Type B pancreatic cell (in vitro differentiated cells): ENCODE measurements around the gene ZNF14. TPM values are rescaled to one million over a fixed set of nuclear protein-coding genes. Genes with fewer than 3 reads are reported as not detected.

Experiments
- DNase-seq: peaks from one replicate; pipeline ENCODE4 v3.0.0; 2021; ENCODE audit warnings: mixed read lengths; ENCODE audit not compliant: unreplicated experiment; ENCODE audit errors: extremely low spot score
- H3K27ac Mint-ChIP-seq: 2 replicates; pipeline ENCODE4 v1.8.0; 2021; ENCODE audit warnings: mild to moderate bottlenecking, mixed read lengths
- H3K27me3 Mint-ChIP-seq: 2 replicates; pipeline ENCODE4 v1.8.0; 2021; ENCODE audit warnings: mixed read lengths
- H3K36me3 Mint-ChIP-seq: 2 replicates; pipeline ENCODE4 v1.8.0; 2021; ENCODE audit warnings: mixed read lengths
- H3K4me1 Mint-ChIP-seq: one replicate; pipeline ENCODE4 v1.8.0; 2021; ENCODE audit warnings: mixed read lengths; ENCODE audit not compliant: unreplicated experiment
- H3K4me3 Mint-ChIP-seq: 2 replicates; pipeline ENCODE4 v1.8.0; 2021; ENCODE audit warnings: mild to moderate bottlenecking, mixed read lengths
- H3K9me3 Mint-ChIP-seq: 2 replicates; pipeline ENCODE4 v1.8.0; 2021; ENCODE audit warnings: mixed read lengths
- total RNA-seq: library from RNA; stranded (reverse); gene quantifications from 2 replicates; pipeline ENCODE4 v1.2.1, GENCODE V29; 2021; ENCODE audit warnings: low replicate concordance
- TF ChIP-seq, protein P1 (sequence below): fragments of 200-600 bp; sonication (generic); conservative IDR thresholded peaks from 2 replicates; pipeline ENCODE4 v1.5.0; 2021; ENCODE audit warnings: antibody characterized with exemption, mild to moderate bottlenecking

Gene ZNF14
- total RNA-seq, 1 donor from 2014 or later: 8.5 TPM

DNA sequence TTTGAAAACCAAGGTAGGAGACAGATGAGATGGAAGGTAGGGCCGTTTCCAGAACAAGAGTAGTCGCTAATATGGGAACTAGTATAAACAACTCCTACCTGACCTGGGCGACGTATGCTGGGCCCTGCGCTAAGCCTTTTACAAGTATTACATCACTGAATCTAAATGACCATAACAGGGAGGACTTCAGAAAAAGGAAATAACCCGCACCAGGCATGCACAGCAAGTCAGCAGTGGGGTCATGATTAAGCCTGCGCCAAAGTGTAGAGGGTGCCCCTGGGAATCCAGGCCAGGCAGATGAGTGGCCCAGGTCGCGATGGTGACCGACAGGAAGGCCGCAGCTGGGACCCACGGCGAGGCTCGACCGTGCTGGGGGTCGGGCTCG lies 70.0 kb downstream of the ZNF14 start:
- Mint-ChIP-seq H3K27me3 (no peaks in the 10 kb centered on the region), H3K36me3 (peaks cover 3% of the 10 kb centered on the region), H3K27ac (peak overlapping the region; percentile 87), H3K4me3 (peak overlapping the region; percentile 95), H3K9me3 (no peaks in the 10 kb centered on the region), H3K4me1 (peaks cover 18% of the 10 kb centered on the region)
- no peak for DNase-seq
- TF ChIP-seq, protein P1, sequence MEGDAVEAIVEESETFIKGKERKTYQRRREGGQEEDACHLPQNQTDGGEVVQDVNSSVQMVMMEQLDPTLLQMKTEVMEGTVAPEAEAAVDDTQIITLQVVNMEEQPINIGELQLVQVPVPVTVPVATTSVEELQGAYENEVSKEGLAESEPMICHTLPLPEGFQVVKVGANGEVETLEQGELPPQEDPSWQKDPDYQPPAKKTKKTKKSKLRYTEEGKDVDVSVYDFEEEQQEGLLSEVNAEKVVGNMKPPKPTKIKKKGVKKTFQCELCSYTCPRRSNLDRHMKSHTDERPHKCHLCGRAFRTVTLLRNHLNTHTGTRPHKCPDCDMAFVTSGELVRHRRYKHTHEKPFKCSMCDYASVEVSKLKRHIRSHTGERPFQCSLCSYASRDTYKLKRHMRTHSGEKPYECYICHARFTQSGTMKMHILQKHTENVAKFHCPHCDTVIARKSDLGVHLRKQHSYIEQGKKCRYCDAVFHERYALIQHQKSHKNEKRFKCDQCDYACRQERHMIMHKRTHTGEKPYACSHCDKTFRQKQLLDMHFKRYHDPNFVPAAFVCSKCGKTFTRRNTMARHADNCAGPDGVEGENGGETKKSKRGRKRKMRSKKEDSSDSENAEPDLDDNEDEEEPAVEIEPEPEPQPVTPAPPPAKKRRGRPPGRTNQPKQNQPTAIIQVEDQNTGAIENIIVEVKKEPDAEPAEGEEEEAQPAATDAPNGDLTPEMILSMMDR: no peak

DNA sequence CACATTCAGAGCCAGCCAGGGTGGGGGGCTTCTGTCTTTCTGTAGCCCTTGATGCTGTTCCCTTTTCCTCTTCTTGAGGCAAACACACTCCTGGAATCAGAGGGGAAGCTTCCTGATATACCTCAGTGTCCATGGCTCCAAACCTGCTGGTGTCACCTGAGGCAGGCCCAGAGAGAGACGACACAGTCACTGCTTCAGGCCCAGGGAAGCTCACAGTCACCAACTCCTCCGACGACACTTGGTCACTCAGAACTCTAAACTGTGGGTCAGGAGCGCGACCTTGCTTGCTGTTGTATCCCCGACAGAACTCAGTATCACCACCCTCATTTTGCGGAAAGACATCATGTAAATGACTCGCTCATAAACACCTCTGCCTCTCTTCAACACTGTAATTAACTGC lies 70.6 kb downstream of the ZNF14 start:
- peaks cover 18% of the 10 kb centered on the region for H3K4me1 Mint-ChIP-seq
- H3K27me3 Mint-ChIP-seq: no peaks in the 10 kb centered on the region
- TF ChIP-seq, protein P1: no peak
- H3K4me3 Mint-ChIP-seq: peak overlapping the region; percentile 95
- no peak for DNase-seq
- peaks cover 3% of the 10 kb centered on the region for H3K36me3 Mint-ChIP-seq
- peak overlapping the region; percentile 87 for H3K27ac Mint-ChIP-seq
- no peaks in the 10 kb centered on the region for H3K9me3 Mint-ChIP-seq

DNA sequence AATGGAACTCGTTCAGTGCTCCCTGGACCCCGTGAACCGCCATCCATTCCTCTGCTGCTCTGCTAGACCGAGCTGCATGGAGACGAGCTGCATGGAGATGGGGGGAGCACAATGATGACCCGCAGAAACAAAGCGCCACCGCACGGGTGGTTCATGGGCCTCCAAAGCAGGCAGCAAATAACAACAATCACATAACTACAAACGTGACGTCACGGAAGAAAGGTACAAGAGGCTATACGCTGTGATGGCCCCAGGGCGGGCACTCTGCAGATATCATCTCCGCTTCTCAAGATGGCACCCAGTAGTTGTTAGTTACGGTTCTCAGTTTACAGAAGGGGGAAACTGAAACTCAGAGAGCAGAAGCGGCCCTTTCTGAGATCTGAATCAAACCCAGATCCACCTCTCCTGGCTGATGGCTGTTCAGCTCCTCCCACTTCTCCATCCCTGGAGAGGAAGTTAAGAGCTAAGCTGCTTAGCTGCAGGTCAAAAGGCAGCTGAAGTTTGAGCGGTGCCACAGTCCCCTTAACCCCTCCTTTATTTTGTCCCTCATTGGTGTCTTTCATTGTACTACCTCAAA lies 71.1 kb downstream of the ZNF14 start:
- H3K27me3 Mint-ChIP-seq: no peaks in the 10 kb centered on the region
- TF ChIP-seq, protein P1: no peak
- H3K36me3 Mint-ChIP-seq: peaks cover 3% of the 10 kb centered on the region
- no peaks in the 10 kb centered on the region for H3K9me3 Mint-ChIP-seq
- peak overlapping the region; percentile 95 for H3K4me3 Mint-ChIP-seq
- DNase-seq: no peak
- peaks cover 18% of the 10 kb centered on the region for H3K4me1 Mint-ChIP-seq
- H3K27ac Mint-ChIP-seq: peak overlapping the region; percentile 87

DNA sequence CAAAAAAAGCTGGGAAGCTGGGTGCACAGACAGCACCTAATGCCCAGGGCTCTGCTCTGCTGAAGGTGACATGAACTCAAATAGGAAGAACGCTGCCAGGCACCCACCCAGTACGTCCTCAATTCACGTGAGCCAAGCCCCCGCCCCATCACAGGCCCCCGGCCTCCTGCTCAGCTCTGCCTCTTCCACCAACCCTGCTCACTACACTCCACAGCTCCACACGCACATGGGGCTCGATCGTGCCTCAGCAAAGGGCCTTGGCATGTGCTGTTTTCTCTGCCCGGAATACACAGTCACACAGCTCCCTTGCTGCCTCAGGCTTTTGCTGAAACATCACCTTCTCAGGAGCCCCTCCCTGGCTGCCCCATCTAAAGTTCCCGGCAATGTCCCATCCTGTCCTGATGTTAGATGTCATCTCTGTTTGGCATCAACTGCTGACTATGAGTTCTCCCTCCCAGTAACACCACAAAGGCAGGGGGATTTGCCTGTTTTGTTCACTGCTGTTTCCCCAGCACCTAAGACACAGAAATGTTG lies 71.7 kb downstream of the ZNF14 start:
- Mint-ChIP-seq H3K4me1 (peaks cover 18% of the 10 kb centered on the region), H3K27ac (peak overlapping the region; percentile 39), H3K4me3 (peak overlapping the region; percentile 95), H3K9me3 (no peaks in the 10 kb centered on the region), H3K27me3 (no peaks in the 10 kb centered on the region), H3K36me3 (peaks cover 3% of the 10 kb centered on the region)
- TF ChIP-seq, protein P1: no peak
- DNase-seq: no peak

Other genes starting within 250 kb of the ZNF14 start
- 1.5 and 2.3 TPM in 2 replicates for gene TSSK6, start 217.6 kb downstream of the ZNF14 start, total RNA-seq
- gene NDUFA13, start 216.9 kb downstream of the ZNF14 start, total RNA-seq: 396 and 419 TPM in 2 replicates
- gene YJEFN3, start 204.2 kb downstream of the ZNF14 start, total RNA-seq: 12.2 and 23.2 TPM in 2 replicates
- gene CILP2, start 194.8 kb downstream of the ZNF14 start, total RNA-seq: 0.74 and 3.2 TPM in 2 replicates
- 2.1 and 10.9 TPM in 2 replicates for gene PBX4, start 114.4 kb downstream of the ZNF14 start, total RNA-seq
- gene LPAR2, start 104.9 kb downstream of the ZNF14 start, total RNA-seq: 25.7 and 56.5 TPM in 2 replicates
- 15.3 and 15.9 TPM in 2 replicates for gene GMIP, start 89.5 kb downstream of the ZNF14 start, total RNA-seq
- 80.8 and 85.7 TPM in 2 replicates for gene ATP13A1, start 69.4 kb downstream of the ZNF14 start, total RNA-seq
- 10.6 and 11.2 TPM in 2 replicates for gene ZNF101, start 64.3 kb downstream of the ZNF14 start, total RNA-seq
- 11.8 and 15.5 TPM in 2 replicates for gene ZNF506, start 88.6 kb upstream of the ZNF14 start, total RNA-seq
- gene ZNF253, start 132.8 kb upstream of the ZNF14 start, total RNA-seq: 22.6 and 36.6 TPM in 2 replicates
- gene ZNF93, start 167.8 kb upstream of the ZNF14 start, total RNA-seq: 19.2 and 26.3 TPM in 2 replicates